Amniotic epithelial cell (primary cell): ENCODE measurements around the gene CA10.

Source experiments
- DNase-seq: peaks from one replicate; pipeline ENCODE4 v3.0.0-alpha.2; 2010; ENCODE audit warnings: low read depth

The CA10 gene

GRCh38 chr17:52158450-52159042 is at the start of gene CA10:
TSS of gene CA10 (minus strand) at chr17:52158714.
- DNase-seq = no peak

DNA sequence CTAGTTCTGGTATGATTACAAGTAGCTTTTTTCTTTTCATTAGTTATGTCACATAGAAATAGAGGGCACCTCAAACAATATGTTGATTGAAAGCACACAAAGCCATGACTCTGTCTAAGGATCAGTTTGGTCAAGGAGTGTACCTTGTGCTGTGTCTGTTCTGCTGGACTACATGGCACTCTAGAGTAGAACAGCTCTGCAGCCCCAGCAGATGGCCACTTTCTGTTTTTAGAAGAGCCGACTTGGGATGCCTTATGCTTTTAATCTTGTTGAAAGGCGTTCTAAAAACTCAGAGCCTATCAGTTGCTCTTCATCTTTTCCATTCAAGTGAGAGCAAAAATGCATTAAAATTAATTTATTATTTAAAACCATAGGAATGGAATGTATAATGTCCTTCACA is 49.3 kb upstream of the CA10 start:
- DNase-seq = no peak

GRCh38 chr17:52202520-52203080 is 44.1 kb upstream of the CA10 start:
- no peak for DNase-seq

DNA sequence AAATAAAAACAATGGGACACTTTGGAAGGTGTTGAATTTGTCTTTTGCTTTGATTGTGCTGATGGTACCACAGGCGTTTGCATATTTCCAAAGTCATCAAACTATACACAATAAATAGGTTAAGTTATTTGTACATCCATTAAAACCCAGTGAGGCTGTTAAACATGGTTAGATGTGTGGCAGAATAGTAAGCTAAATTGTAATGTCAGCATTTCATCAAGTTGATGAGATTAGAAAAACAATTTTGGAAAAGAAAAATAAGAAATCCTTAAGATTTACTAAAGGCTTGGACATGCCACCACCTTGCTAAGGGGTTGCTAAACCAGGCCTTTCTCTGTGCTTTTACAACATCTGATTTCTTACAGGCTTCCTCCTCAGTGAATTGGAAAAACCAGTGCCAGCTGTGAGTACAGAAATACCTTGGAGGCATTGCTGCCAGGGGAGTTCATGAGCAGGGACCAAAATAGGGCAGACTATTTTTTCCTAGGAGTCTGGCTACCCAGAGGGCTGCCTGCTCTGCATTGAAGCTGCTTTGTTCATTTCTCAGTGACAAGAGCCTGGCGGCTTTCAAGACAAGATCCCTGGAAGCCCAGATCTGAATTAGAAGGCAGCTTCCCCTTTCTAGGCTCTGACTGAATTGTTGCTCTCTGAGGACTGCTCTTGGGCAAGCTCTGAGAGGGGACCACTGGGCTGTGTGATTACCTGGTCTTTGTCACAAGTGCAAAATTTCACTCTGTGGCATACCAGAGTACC is 43.4 kb upstream of the CA10 start:
- no peak for DNase-seq

GRCh38 chr17:52191491-52191890 is 33.0 kb upstream of the CA10 start:
- DNase-seq = no peak

GRCh38 chr17:52181782-52182181 is 23.3 kb upstream of the CA10 start:
- no peak for DNase-seq

DNA sequence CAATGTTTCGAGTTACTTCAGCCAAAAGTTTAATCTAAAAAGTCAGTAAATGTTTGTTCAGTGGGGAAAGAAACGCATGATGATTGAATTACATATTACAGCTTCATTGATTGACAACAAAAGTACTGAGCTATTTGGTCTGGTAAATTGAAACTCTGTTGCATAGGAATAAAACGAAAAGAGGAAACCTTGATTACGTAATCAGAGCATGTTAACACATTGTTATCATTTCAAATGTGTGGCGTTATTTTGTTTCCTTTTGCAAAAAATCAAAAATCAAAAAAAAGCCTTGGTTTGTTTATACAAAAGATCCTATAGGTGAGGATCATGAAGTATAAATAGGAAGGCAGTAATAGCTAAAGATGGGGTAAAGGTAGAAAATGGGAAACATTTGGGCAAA is 19.5 kb upstream of the CA10 start:
- DNase-seq = no peak

GRCh38 chr17:52170963-52171572 is 12.6 kb upstream of the CA10 start:
- no peak for DNase-seq

DNA sequence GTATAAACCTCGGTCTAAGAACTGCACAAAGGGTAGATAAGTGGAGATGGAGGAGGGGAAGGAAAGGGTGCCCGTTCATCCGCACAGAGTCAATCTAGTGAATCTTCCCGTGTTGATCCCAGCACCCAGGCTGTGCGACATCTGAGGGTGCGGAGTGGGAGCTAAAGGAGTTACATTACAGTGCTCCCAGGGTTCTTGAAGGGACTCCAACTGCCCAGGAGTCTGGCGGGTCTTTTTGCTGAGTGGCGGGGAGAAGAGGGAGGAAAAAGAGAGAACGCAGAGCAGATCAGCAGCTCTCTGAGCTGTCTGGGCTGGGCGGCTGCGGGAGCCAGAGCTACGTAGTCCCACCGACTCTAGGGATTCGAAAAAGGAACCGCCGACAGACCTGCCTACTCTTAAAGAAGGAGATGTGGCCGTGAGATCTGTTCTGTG is 1.6 kb upstream of the CA10 start:
- no peak for DNase-seq

- DNase-seq = no peak
Measured at GRCh38 chr17:52159246-52160135, 977 bp upstream of the CA10 start.

GRCh38 chr17:52157603-52158449 is 688 bp downstream of the CA10 start:
- no peak for DNase-seq

DNA sequence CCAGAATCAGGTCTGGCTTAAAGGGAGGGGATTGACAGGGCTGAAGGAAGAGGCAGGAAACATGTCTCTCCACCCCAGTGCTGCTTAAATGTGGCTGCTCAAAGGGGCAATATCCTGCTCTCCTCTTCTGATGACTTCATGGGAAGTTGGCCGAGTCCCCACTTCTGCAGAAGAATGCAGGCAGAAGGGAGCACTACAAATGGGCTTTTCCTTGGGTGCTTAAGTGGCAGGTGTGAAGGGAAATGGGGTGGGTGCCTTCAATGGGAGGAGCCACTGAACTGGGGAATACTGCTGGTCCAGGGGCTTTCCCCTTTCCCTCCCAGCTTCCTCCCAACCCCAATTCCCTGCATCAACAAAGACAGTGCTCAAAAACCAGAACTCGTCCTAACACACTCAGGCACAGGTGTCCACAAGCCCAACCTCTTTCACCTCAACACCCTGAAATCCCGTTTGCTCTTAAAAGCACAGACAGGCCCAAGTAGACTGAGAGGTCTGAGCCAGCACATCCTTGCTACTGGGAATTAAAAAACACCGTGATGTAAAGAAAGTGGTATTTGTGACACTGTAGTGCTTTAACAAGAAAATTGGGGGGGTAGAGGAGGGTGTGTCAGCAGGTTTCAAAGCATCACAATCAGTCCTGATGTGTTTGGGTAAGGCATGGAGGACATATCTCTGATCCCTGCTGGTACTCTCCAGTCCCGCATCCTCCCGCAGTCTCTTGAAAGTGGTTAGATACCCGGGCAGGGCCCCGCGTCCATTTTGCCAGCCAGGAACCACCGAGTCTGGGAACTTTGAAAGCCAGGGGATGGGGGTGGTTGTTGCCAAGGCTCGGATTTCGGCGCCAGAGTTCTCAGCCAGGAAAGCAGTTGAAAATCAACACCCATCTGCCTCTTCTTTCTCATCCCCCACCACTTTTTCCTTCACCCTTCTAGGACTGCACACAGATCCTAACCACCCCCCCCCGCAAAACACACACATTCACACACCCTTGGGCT is 1.6 kb downstream of the CA10 start:
- no peak for DNase-seq

- no peak for DNase-seq
Measured at GRCh38 chr17:52155301-52155700, 3.2 kb downstream of the CA10 start.

DNA sequence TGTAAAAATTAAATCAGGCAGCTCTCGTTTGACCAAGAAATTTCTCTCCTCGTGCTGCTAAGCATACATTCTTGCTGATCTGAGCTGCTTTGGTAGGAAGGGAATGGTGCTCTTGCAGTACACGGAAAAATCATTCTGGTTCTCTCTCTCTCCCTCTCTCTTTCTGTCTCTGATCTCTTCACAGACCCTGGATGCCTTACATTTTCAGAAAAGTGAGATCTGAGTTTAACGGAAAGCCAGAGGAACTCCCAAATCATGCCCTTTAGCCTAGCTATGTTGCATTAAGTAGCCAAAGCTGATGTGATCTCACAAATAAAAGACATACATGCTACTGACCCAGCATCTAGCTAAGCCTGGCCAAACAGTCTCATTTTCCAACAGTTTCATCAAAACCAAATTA is 4.0 kb downstream of the CA10 start:
- DNase-seq = no peak

- no peak for DNase-seq
Measured at GRCh38 chr17:52150935-52151334, 7.6 kb downstream of the CA10 start.

DNA sequence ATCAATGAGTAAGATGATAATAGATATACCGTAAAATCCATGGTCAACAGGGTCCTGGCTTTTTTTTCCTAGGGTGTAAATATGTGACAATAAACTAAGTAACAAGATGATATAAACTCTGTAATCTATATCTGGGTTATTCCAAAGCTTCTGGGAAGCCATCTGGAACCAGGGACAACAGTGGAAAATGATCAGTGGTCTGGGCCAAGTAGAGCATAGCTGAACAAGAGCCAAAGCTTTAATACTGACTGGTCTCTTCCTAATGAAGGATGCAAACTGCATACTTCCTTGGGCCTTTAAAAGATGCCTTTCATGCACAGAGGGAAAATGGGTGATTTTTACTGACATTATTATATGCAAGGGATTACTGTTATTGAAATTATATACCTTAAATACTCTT is 8.9 kb downstream of the CA10 start:
- DNase-seq = no peak

DNA sequence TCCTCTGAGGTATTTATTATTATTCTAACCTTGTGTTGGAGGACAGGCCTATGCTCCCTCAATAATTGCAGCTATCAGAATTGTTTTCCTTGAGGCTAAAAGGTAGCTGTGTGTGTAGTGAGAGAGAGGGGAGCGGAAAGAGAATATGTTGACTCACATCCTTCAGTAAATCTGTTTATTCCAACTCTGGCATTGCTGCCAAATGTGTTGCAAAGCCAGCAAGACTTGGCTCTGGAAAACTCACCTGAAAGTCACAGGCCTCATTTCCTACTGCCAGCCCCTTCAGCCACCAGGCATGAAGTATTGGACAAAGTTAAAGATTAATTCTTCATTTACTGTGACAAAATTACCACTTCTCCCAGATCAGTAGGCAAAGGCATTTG is 9.6 kb downstream of the CA10 start:
- no peak for DNase-seq

GRCh38 chr17:52148288-52148968 is 10.1 kb downstream of the CA10 start:
- no peak for DNase-seq

DNA sequence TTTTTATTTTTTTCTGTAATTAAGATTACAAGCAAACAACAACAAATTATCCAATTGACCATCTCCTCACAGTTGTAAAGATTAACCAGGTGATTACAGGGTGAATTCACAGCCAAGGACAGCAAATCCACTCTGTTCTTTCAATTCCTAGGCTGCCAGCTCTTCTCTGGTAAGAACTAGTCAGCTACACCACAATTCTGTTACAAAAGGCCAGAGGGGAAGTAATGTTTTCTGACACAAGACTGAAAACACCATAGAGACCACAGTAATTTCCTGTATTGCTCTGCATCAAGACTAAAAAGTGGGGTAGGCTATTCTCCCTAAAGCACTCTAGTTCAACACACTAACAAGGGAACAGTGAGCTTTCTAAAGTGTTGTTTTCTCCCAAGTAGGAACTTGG is 10.6 kb downstream of the CA10 start:
- no peak for DNase-seq
